NCI-H748 treated with DMSO at 0.1 percent for 48 hours (cell line): ENCODE results near the gene ELAC1.
"Not testable (repeated sequence)": the region's sequence is repeated elsewhere in the genome, so short reads cannot be mapped to it uniquely, and the experiment has no call there.

Experiments used
- DNase-seq: peaks from one replicate; lab custom pipeline; 2025; lab: John Stamatoyannopoulos, UW

The ELAC1 gene

GRCh38 chr18:50973367-50974126 lies 5.7 kb downstream of the ELAC1 start:
- no peak for DNase-seq

- no peak for DNase-seq
These were observed 9.4 kb downstream of the ELAC1 start for GRCh38 chr18:50977037-50977760.

- DNase-seq, result no peak
These were observed 13.5 kb downstream of the ELAC1 start for GRCh38 chr18:50981381-50981780.

GRCh38 chr18:50982086-50982801 lies 14.4 kb downstream of the ELAC1 start:
- DNase-seq, result no peak

- DNase-seq, result no peak
These were observed 15.0 kb downstream of the ELAC1 start for GRCh38 chr18:50982802-50983179.

- DNase-seq, result no peak
These were observed 18.7 kb downstream of the ELAC1 start for GRCh38 chr18:50986360-50987087.

- no peak for DNase-seq
These were observed 19.4 kb downstream of the ELAC1 start for GRCh38 chr18:50987261-50987660.

GRCh38 chr18:50989711-50990110 lies 21.9 kb downstream of the ELAC1 start:
- no peak for DNase-seq

GRCh38 chr18:50992351-50992762 lies 24.5 kb downstream of the ELAC1 start:
- no peak for DNase-seq

- DNase-seq, result no peak
These were observed 26.2 kb downstream of the ELAC1 start for GRCh38 chr18:50994031-50994430.

GRCh38 chr18:51003174-51003573 lies 35.3 kb downstream of the ELAC1 start:
- DNase-seq, result not testable (repeated sequence)

GRCh38 chr18:51006061-51006818 lies 38.4 kb downstream of the ELAC1 start:
- no peak for DNase-seq

- no peak for DNase-seq
These were observed 39.3 kb downstream of the ELAC1 start for GRCh38 chr18:51006948-51007789.

GRCh38 chr18:51007790-51008139 lies 39.9 kb downstream of the ELAC1 start:
- no peak for DNase-seq

GRCh38 chr18:51009072-51009471 lies 41.2 kb downstream of the ELAC1 start:
- DNase-seq, result no peak

- DNase-seq, result no peak
These were observed 42.4 kb downstream of the ELAC1 start for GRCh38 chr18:51010218-51010617.

- no peak for DNase-seq
These were observed 43.9 kb downstream of the ELAC1 start for GRCh38 chr18:51011709-51012108.

- DNase-seq, result no peak
These were observed 44.6 kb downstream of the ELAC1 start for GRCh38 chr18:51012441-51012840.

GRCh38 chr18:51013259-51013658 lies 45.4 kb downstream of the ELAC1 start:
- DNase-seq, result no peak

- no peak for DNase-seq
These were observed 49.5 kb downstream of the ELAC1 start for GRCh38 chr18:51017140-51017879.
